CD4-positive, alpha-beta T cell (primary cell): Measurements from ENCODE around the gene GPX4. TPM values are rescaled to one million over a fixed set of nuclear protein-coding genes. Genes with fewer than 3 reads are reported as not detected.

ENCODE experiments used
- ATAC-seq: fragments of 200-7000 bp; cut with Tn5 transposase; one replicate; pipeline ENCODE4 v1.10.0; 2022; ENCODE audit warnings: mild to moderate bottlenecking; ENCODE audit not compliant: poor library complexity
- CTCF ChIA-PET: fragments of 350-600 bp; sonication (Branson Sonifier 250); formaldehyde crosslinking; loops from one replicate; lab custom pipeline; 2021; ENCODE audit warnings: antibody characterized with exemption, inconsistent platforms; lab: Charles Lee
- POLR2A ChIA-PET: fragments of 350-600 bp; sonication (Branson Sonifier 250); formaldehyde crosslinking; loops from one replicate; lab custom pipeline; 2021; ENCODE audit warnings: antibody characterized with exemption, inconsistent platforms; lab: Charles Lee
- DNase-seq, 14 experiments: peaks; one replicate each; pipeline ENCODE4 v3.0.0-alpha.2; 2013 to 2020; ENCODE audit warnings: mixed read lengths in 2 of 14
- H3K27ac ChIP-seq, 2 donors: one replicate each; pipeline versions ENCODE4 v1.5.1 to v1.7.0; 2013; ENCODE audit warnings: low read length in 2 of 2, low read depth in 1 of 2, mild to moderate bottlenecking in 1 of 2
- H3K27me3 ChIP-seq, 2 experiments: 1 replicate in 1 of 2; 2 replicates in 1 of 2; pipeline versions ENCODE4 v1.6.1 to v1.7.0; 2013; ENCODE audit warnings: low read length in 2 of 2, control low read depth in 1 of 2, mild to moderate bottlenecking in 1 of 2, moderate library complexity in 1 of 2; ENCODE audit not compliant: insufficient read depth in 2 of 2, control insufficient read depth in 1 of 2
- H3K36me3 ChIP-seq: one replicate; pipeline ENCODE4 v1.6.1; 2013; ENCODE audit warnings: low read length, control low read depth; ENCODE audit not compliant: insufficient read depth
- H3K4me1 ChIP-seq: one replicate; pipeline ENCODE4 v1.6.1; 2013; ENCODE audit warnings: low read length, control low read depth; ENCODE audit not compliant: insufficient read depth
- H3K4me3 ChIP-seq: one replicate; pipeline ENCODE4 v1.5.1; 2013; ENCODE audit warnings: mild to moderate bottlenecking, low read length, moderate library complexity
- H3K9me3 ChIP-seq, 2 experiments: 1 replicate in 1 of 2; 2 replicates in 1 of 2; pipeline versions ENCODE4 v1.6.1 to v1.7.0; 2013; ENCODE audit warnings: low read length in 2 of 2, mild to moderate bottlenecking in 2 of 2, control low read depth in 1 of 2, moderate library complexity in 1 of 2; ENCODE audit not compliant: control insufficient read depth in 1 of 2, insufficient read depth in 1 of 2
- H3K27ac Mint-ChIP-seq: one replicate; pipeline ENCODE4 v1.8.0; 2020; ENCODE audit warnings: mixed read lengths
- H3K27me3 Mint-ChIP-seq: one replicate; pipeline ENCODE4 v1.8.0; 2021; ENCODE audit warnings: mixed read lengths
- H3K36me3 Mint-ChIP-seq: one replicate; pipeline ENCODE4 v1.8.0; 2021; ENCODE audit warnings: low read depth, mixed read lengths
- H3K4me1 Mint-ChIP-seq: one replicate; pipeline ENCODE4 v1.8.0; 2021; ENCODE audit warnings: low read depth, mixed read lengths
- H3K4me3 Mint-ChIP-seq: one replicate; pipeline ENCODE4 v1.8.0; 2020; ENCODE audit warnings: mild to moderate bottlenecking, mixed read lengths
- H3K9me3 Mint-ChIP-seq: one replicate; pipeline ENCODE4 v1.8.0; 2020; ENCODE audit warnings: mixed read lengths
- CTCF ChIP-seq: fragments of 200-600 bp; IDR thresholded peaks from one replicate; pipeline ENCODE4 v1.8.0; 2022; ENCODE audit warnings: antibody characterized with exemption, mild to moderate bottlenecking
- intact Hi-C, 2 experiments: fragments of 100-400 bp; cut with DNase I in 1 of 2; cut with micrococcal nuclease in 1 of 2; formaldehyde crosslinking; loops; one replicate each; pipeline versions ENCODE4 v1.15.1 to v1.9.0; 2023 to 2025; cut with DNase I, micrococcal nuclease
- total RNA-seq, 174 experiments: library from RNA in 2 of 174; stranded (reverse) in 2 of 174; gene quantifications; one replicate each; pipeline ENCODE4 v1.2.3 and lab custom pipeline; 2021 to 2026

The GPX4 gene
- total RNA-seq, 2 experiments from 2014 or later = 174 to 175 TPM

DNA sequence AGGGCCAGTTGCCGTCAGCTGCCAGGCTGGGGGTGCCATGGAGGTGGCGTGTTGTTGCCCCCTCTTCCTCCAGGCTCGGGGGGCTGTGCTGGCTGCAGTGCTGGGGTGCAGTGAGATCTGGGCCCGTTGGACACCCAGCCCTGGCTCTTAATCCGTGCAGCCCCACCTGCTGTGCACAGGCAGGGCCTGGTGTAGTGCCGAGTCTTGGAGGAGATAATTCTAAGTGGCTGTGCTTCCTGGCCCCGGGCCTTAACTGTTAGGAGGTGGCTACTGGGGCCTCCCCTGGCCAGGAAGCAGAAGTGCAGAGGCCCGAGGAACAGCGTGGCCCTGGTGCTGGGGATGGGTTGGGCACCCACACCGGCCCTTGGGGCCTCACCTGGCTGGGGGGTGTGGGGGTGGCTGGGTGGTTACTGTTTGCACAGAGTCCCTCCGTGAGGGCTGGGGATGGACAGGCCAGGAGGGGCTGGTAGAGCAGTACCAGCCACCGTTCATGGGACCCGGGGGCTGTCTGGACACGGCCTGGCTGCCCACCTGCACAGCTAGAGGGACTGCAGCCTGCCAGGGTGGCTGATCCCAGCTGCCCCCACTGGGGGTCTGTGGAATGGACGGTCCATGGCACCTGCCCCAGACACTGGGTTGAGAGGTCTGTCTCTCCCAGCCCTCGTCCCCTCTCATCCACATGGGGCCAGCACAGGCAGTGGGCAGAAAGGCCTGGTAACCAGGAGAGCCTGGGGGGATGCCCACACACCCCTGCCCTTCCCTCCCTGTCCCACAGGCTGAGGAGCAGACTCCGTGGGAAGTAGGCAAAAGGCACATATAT is 3.3 kb downstream of the GPX4 start:
- Mint-ChIP-seq H3K36me3 (peaks cover 21% of the 10 kb centered on the region), H3K27ac (peak overlapping the region; percentile 69), H3K4me1 (peaks cover 14% of the 10 kb centered on the region), H3K9me3 (no peaks in the 10 kb centered on the region), H3K27me3 (no peaks in the 10 kb centered on the region), H3K4me3 (peak overlapping the region; percentile 83)
- H3K4me1 ChIP-seq = peaks cover 34% of the 10 kb centered on the region
- ATAC-seq = no peak
- peaks cover 0 to 4% of the 10 kb centered on the region in 2 experiments for H3K9me3 ChIP-seq
- peak overlapping the region in 1 of 2 donors; percentile 10 for H3K27ac ChIP-seq
- H3K27me3 ChIP-seq = no peaks in the 10 kb centered on the region
- H3K4me3 ChIP-seq = no peak overlapping the region
- POLR2A ChIA-PET = interaction anchor here (1.1 to 7.4 kb wide), 2 partner anchors 20 to 40 kb away, joined by 4 to 74 read pairs; partner anchors contain the start of gene ARHGAP45
- H3K36me3 ChIP-seq = peaks cover 47% of the 10 kb centered on the region
- no peak for TF ChIP-seq CTCF
- CTCF ChIA-PET = no interaction called here
- peak in 2 of 14 experiments; percentile 20 to 54 for DNase-seq
- intact Hi-C loops = loop anchor here in 1 of 2 experiments (10.0 kb wide), 1 partner anchor 312 kb away; the partner anchor contains the start of gene PTBP1

DNA sequence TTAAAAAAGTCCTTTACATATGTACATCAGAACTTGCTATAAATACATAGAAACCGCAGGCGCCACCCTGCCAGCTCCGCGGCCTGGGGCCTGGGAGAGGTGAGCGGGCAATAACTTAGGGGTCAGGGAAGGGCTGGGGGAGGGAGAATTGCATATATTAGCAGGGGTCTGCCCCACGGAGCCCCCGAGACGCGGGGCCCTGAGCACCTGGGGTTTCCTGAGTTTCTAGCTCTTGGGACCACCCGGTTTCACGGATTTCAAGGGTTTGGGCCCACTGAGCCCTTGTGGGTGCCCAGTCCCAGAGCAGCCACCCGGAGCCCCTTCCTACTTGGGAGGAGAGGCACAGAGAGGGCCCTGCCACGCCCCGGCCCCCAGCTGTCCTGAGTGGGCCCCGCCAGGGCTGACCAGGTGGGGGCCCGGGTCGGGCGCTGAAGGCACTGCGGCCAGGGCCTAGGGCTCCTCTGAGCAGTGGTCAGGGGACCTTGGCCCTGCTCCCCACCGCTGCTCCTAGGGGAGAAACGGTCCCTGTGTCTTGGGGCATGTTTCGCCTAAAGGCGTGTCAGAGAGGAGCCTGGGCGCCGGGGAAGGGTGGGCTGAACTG is 4.0 kb downstream of the GPX4 start:
- peaks cover 30% of the 10 kb centered on the region for H3K4me1 ChIP-seq
- H3K4me3 ChIP-seq = no peak overlapping the region
- peak overlapping the region; percentile 30 for H3K4me3 Mint-ChIP-seq
- peaks cover 21% of the 10 kb centered on the region for H3K36me3 Mint-ChIP-seq
- H3K27me3 Mint-ChIP-seq = no peaks in the 10 kb centered on the region
- H3K9me3 ChIP-seq = peaks cover 0 to 4% of the 10 kb centered on the region in 2 experiments
- ChIA-PET CTCF (no interaction called here), POLR2A (interaction anchor here (1.1 kb wide), 1 partner anchor 41 kb away, joined by 4 read pairs; the partner anchor contains the start of gene ARHGAP45)
- H3K36me3 ChIP-seq = peaks cover 52% of the 10 kb centered on the region
- intact Hi-C loops = loop anchor here in 1 of 2 experiments (10.0 kb wide), 1 partner anchor 313 kb away; the partner anchor contains the start of gene PTBP1
- H3K4me1 Mint-ChIP-seq = peaks cover 9% of the 10 kb centered on the region
- ATAC-seq = no peak
- H3K27me3 ChIP-seq = no peaks in the 10 kb centered on the region
- DNase-seq = no peak
- TF ChIP-seq CTCF = no peak
- no peaks in the 10 kb centered on the region for H3K9me3 Mint-ChIP-seq
- peak overlapping the region; percentile 69 for H3K27ac Mint-ChIP-seq
- H3K27ac ChIP-seq = peak overlapping the region in 1 of 2 donors; percentile 10

DNA sequence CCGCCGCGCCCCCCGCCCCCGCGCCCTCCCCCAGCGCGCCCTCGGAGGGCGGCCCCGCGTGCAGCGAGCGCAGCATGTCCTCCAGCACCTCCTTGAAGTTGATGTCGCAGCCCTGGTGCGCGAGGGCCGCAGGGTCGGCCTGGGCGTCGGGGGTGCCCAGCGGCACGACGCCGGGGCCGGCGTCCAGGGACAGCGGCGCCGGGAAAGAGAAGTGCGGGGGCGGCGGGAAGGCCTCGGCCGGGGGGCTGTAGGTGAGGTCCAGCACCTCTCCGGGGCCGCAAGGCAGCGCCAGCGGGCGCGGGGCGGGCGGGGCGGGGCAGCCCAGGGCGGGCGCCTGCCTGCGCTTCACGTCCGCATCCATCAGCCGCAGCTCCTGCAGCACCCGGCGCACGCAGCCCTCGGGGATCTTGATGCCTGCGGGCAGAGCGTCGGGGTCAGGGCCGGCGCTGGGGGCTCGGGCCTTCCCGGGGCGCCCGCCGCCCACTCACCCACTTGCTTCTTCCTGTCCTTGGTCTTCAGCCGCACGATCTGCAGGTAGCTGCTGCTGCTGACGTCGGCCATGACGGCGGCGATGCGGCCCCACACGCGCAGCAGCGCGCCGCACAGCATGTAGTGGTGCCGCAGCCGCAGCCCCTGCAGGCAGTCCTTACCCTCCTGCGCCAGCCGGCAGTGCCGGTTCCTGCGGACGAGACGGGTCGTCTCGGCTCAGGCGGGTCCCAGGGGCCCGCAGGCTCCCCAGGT is 4.7 kb downstream of the GPX4 start:
- H3K4me1 ChIP-seq = peaks cover 30% of the 10 kb centered on the region
- Mint-ChIP-seq H3K27me3 (no peaks in the 10 kb centered on the region), H3K9me3 (no peaks in the 10 kb centered on the region), H3K36me3 (peaks cover 21% of the 10 kb centered on the region), H3K4me3 (no peak overlapping the region), H3K4me1 (peaks cover 3% of the 10 kb centered on the region), H3K27ac (no peak overlapping the region)
- ChIA-PET POLR2A (no interaction called here), CTCF (no interaction called here)
- no peak overlapping the region for H3K4me3 ChIP-seq
- no peaks in the 10 kb centered on the region for H3K27me3 ChIP-seq
- H3K27ac ChIP-seq = no peak overlapping the region
- no peak for TF ChIP-seq CTCF
- intact Hi-C loops = loop anchor here in 1 of 2 experiments (10.0 kb wide), 1 partner anchor 314 kb away; the partner anchor contains the start of gene PTBP1
- ATAC-seq = no peak
- peaks cover 59% of the 10 kb centered on the region for H3K36me3 ChIP-seq
- H3K9me3 ChIP-seq = peaks cover 0 to 4% of the 10 kb centered on the region in 2 experiments
- no peak for DNase-seq
